Activated T-cell treated with anti-CD3 and anti-CD28 coated beads for 48 hours (primary cell): ENCODE data around the gene DNAH10.
"Not testable (repeated sequence)": the region's sequence is repeated elsewhere in the genome, so short reads cannot be mapped to it uniquely, and the experiment has no call there.

Experiments used
- DNase-seq: peaks from one replicate; pipeline ENCODE4 v3.0.0-alpha.2; 2020; ENCODE audit warnings: low read depth

Gene DNAH10

GRCh38 chr12:123748661-123749060, 13.4 kb upstream of the DNAH10 start:
- DNase-seq, result no peak

GRCh38 chr12:123749355-123749754, 12.7 kb upstream of the DNAH10 start:
- no peak for DNase-seq

- DNase-seq, result no peak
Measured at GRCh38 chr12:123750159-123750656, 11.9 kb upstream of the DNAH10 start.

- no peak for DNase-seq
Measured at GRCh38 chr12:123752046-123752445, 10.1 kb upstream of the DNAH10 start.

GRCh38 chr12:123754041-123754772, 7.9 kb upstream of the DNAH10 start:
- DNase-seq, result no peak

- DNase-seq, result no peak
Measured at GRCh38 chr12:123757561-123757960, 4.5 kb upstream of the DNAH10 start.

GRCh38 chr12:123760267-123760938, 1.7 kb upstream of the DNAH10 start:
- DNase-seq, result no peak

GRCh38 chr12:123762715-123763052, 583 bp downstream of the DNAH10 start:
- no peak for DNase-seq

- DNase-seq, result no peak
Measured at GRCh38 chr12:123763093-123763492, 992 bp downstream of the DNAH10 start.

GRCh38 chr12:123764109-123764508, 2.0 kb downstream of the DNAH10 start:
- DNase-seq, result no peak

GRCh38 chr12:123765504-123766035, 3.5 kb downstream of the DNAH10 start:
- DNase-seq, result no peak

GRCh38 chr12:123767613-123768012, 5.5 kb downstream of the DNAH10 start:
- no peak for DNase-seq

- DNase-seq, result no peak
Measured at GRCh38 chr12:123771261-123771660, 9.2 kb downstream of the DNAH10 start.

- no peak for DNase-seq
Measured at GRCh38 chr12:123772074-123772473, 10.0 kb downstream of the DNAH10 start.

- DNase-seq, result no peak
Measured at GRCh38 chr12:123773375-123773774, 11.3 kb downstream of the DNAH10 start.

- DNase-seq, result no peak
Measured at GRCh38 chr12:123779551-123779950, 17.4 kb downstream of the DNAH10 start.

GRCh38 chr12:123782997-123783792, 21.1 kb downstream of the DNAH10 start:
- DNase-seq, result no peak

GRCh38 chr12:123787466-123787865, 25.4 kb downstream of the DNAH10 start:
- DNase-seq, result no peak

- DNase-seq, result no peak
Measured at GRCh38 chr12:123788541-123788940, 26.4 kb downstream of the DNAH10 start.

- DNase-seq, result not testable (repeated sequence)
Measured at GRCh38 chr12:123789422-123789821, 27.3 kb downstream of the DNAH10 start.

GRCh38 chr12:123790905-123791467, 28.9 kb downstream of the DNAH10 start:
- no peak for DNase-seq

- DNase-seq, result no peak
Measured at GRCh38 chr12:123794027-123794426, 31.9 kb downstream of the DNAH10 start.
